LoVo (cell line): ENCODE results near the gene PBOV1.
"Not testable (repeated sequence)": the region's sequence is repeated elsewhere in the genome, so short reads cannot be mapped to it uniquely, and the experiment has no call there.

ENCODE experiments used
- DNase-seq: peaks from one replicate; pipeline ENCODE4 v3.0.0-alpha.2; 2016; ENCODE audit warnings: low spot score

Gene PBOV1

DNA sequence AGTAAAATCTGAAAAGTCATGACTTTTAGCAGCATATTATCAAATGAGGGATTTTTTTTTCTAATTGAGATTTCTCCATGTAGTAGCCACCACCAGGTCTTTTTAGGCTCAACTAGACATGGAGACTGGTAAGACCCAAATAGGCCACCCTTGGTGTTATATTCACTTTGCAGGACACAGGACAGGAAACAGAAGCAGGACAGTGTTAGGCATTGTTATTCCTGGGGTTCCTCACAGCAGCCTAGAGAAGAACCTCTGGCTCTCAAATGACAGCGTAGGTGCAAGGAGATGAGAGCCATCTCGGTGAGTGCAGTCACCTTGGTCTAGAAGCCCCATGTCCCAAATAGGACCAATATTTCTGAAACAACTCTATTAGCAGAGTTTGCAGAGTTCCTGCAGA, 19.2 kb upstream of the PBOV1 start:
- no peak for DNase-seq

- no peak for DNase-seq
Observed at GRCh38 chr6:138235693-138236092, 17.4 kb upstream of the PBOV1 start.

DNA sequence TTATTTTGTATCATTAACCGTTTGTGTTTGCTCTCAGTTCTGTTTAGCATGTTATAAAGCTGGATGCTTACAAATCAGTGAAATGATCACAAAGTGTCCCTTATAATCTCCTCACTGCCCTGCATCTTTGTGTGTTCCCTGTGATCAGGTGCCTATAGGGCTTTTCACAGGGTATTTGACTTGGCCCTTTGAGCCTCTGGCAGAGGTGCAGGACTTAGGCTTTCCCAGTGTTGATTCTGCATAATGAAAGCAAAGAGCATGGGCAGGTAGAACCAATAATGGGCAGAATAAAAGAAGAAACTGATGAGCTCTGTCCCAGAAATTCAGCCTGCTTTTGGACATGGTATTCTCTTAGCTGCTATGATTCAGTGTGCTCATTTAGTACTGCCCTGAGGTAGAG, 16.9 kb upstream of the PBOV1 start:
- DNase-seq = no peak

GRCh38 chr6:138234363-138234762, 16.1 kb upstream of the PBOV1 start:
- no peak for DNase-seq

- DNase-seq = peak; percentile 54
Observed at GRCh38 chr6:138231381-138231886, 13.1 kb upstream of the PBOV1 start.

DNA sequence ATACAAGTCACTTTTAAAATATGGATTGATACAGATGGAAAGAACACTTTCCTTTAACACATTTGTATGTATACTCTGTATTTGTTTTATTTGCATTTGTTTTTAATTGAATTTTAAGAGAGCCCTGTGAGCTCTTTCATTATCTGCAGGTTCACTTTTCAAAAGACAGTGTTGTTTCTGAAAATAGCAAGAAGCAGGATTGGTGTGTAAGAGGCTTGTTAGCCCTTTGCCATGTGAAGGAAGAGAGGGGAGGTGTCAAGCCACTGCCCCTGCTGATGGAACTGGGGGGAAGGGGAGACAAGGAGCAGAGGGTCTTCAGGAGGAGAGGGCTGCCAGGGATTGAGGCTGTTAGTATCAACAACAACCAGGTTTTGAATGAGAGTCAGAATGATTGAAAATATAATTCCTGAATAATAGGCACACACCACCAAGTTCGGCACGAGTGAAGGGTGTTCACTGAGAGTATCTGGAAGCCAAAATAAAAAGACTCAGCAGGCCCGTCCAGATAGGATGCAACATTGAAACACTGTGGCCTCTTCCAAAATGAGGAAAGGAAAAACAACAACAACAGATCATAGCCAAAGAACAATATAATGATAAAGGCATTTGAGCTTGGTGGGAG, 12.6 kb upstream of the PBOV1 start:
- DNase-seq = no peak

DNA sequence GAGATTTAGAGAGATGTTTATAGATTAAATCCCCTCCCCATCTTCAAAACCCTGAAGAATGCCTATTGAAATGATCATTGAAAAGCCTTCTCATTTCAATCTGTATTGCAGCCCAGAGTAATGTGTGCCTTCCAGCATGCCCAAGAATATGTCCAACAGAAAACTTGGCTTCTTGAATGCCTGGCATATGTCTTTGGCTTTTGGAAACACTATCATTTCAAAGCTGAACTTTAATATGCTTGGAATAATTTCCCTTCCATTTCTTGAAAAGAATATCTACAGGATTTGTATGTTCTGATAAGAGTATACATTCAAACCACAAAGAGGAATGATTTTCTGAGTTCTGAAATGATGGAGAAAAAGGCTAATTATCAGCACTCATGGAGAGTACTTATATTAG, 11.9 kb upstream of the PBOV1 start:
- no peak for DNase-seq

GRCh38 chr6:138229663-138230179, 11.4 kb upstream of the PBOV1 start:
- DNase-seq = no peak

GRCh38 chr6:138229072-138229471, 10.8 kb upstream of the PBOV1 start:
- no peak for DNase-seq

- DNase-seq = peak; percentile 41
Observed at GRCh38 chr6:138227316-138227781, 9.1 kb upstream of the PBOV1 start.

- no peak for DNase-seq
Observed at GRCh38 chr6:138226700-138227315, 8.5 kb upstream of the PBOV1 start.

- no peak for DNase-seq
Observed at GRCh38 chr6:138225953-138226352, 7.7 kb upstream of the PBOV1 start.

GRCh38 chr6:138222901-138223546, 4.7 kb upstream of the PBOV1 start:
- no peak for DNase-seq

- no peak for DNase-seq
Observed at GRCh38 chr6:138219901-138220300, 1.6 kb upstream of the PBOV1 start.

- no peak for DNase-seq
Observed at GRCh38 chr6:138219398-138219797, 1.1 kb upstream of the PBOV1 start.

GRCh38 chr6:138215093-138215782, 3.1 kb downstream of the PBOV1 start:
- DNase-seq = no peak

DNA sequence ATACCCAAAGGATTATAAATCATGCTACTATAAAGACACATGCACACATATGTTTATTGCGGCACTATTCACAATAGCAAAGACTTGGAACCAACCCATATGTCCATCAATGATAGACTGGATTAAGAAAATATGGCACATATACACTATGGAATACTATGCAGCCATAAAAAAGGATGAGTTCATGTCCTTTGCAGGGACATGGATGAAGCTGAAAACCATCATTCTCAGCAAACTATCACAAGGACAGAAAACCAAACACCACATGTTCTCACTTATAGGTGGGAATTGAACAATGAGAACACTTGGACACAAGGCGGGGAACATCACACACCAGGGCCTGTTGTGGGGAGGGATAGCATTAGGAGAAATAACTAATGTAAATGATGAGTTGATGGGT, 5.8 kb downstream of the PBOV1 start:
- not testable (repeated sequence) for DNase-seq

GRCh38 chr6:138211601-138212000, 6.7 kb downstream of the PBOV1 start:
- no peak for DNase-seq

- no peak for DNase-seq
Observed at GRCh38 chr6:138211048-138211581, 7.2 kb downstream of the PBOV1 start.

GRCh38 chr6:138206862-138207261, 11.4 kb downstream of the PBOV1 start:
- DNase-seq = no peak

DNA sequence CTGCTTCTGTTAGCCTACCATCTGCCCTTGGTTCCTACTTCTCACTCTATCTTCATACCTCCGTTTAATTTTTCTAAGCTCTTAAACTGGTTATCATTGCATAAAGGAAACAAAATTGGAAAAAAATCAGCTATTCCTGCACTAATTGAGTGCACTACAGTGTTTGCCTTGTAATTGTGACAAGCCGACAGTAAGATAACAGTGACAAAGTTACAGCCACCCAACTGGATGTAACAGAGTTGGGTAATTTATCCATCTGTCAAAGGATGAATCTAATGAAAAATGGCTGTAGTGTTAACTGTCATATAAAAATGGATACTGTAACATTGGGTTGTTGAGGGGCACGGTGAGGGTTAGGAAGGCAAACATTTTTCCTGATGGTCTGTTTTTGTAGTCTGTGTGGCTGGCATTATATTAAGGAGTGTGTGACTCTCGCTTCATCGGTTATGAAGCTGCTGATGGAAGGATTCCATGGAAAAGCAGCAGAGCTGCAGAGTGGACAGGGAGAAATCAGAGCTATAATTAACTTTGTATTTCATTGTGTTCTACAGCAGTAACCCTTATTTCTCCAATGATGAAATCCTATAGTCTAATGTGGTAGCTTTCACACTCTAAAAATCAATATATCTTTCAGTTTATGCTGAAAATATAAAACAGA, 12.7 kb downstream of the PBOV1 start:
- DNase-seq = no peak
